Measurements from ENCODE around the gene SMIM41.

- TF ChIP-seq CTCF (IDR thresholded peaks at IDR 0.05; ENCODE audit: insufficient read depth, low read length) (no peak), POLR2AphosphoS5 (IDR thresholded peaks at IDR 0.05; ENCODE audit: low read depth) (no peak), GABPA (IDR thresholded peaks at IDR 0.05; ENCODE audit: low read depth) (no peak), SPI1 (IDR thresholded peaks at IDR 0.05; ENCODE audit: borderline replicate concordance, low read depth) (no peak), REST (IDR thresholded peaks at IDR 0.05; ENCODE audit: insufficient replicate concordance, low read depth) (no peak)
Measured at GRCh38 chr12:52120951-52121823, 41.7 kb downstream of the SMIM41 start.

All from HL-60 (cell line).